ENCODE measurements around the gene PDHX.
A peak's percentile ranks its signal among the peaks of the same experiment; 100 is the strongest.
"Not testable (repeated sequence)": the region's sequence is repeated elsewhere in the genome, so short reads cannot be mapped to it uniquely, and the experiment has no call there.

Gene PDHX

GRCh38 chr11:34886609-34887008, 29.8 kb upstream of the PDHX start:
- TF ChIP-seq, protein P1, sequence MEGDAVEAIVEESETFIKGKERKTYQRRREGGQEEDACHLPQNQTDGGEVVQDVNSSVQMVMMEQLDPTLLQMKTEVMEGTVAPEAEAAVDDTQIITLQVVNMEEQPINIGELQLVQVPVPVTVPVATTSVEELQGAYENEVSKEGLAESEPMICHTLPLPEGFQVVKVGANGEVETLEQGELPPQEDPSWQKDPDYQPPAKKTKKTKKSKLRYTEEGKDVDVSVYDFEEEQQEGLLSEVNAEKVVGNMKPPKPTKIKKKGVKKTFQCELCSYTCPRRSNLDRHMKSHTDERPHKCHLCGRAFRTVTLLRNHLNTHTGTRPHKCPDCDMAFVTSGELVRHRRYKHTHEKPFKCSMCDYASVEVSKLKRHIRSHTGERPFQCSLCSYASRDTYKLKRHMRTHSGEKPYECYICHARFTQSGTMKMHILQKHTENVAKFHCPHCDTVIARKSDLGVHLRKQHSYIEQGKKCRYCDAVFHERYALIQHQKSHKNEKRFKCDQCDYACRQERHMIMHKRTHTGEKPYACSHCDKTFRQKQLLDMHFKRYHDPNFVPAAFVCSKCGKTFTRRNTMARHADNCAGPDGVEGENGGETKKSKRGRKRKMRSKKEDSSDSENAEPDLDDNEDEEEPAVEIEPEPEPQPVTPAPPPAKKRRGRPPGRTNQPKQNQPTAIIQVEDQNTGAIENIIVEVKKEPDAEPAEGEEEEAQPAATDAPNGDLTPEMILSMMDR (IDR thresholded peaks at IDR 0.05; ENCODE audit: insufficient read depth, low read depth, low read length, missing control alignments): no peak
- no peak for DNase-seq (ENCODE audit: low read depth)
- H3K4me3 ChIP-seq (ENCODE audit: low read depth, low read length): no peak overlapping the region

- no peak overlapping the region for H3K4me3 ChIP-seq (ENCODE audit: low read depth, low read length)
- TF ChIP-seq, protein P1 (IDR thresholded peaks at IDR 0.05; ENCODE audit: insufficient read depth, low read depth, low read length, missing control alignments): no peak
- no peak for DNase-seq (ENCODE audit: low read depth)
Observed at GRCh38 chr11:34887260-34887659, 29.2 kb upstream of the PDHX start.

DNA sequence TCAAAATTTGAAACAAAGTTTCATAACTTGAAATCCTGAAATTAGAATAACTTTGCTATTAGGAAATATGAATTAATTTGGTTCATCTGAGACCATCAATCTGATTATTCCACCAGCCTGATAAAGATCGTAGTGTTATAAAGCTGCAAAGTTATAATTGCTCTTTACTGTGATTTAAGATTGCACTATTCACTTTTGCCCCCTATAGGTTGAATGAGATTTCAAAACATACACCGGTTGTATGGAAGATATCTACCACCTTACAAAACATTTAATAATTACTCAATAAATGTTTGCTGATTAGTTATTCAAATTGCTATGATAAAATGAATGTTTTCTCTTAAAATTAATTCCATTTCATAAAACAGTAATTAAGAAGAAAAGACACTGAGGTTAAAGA, 26.3 kb upstream of the PDHX start:
- TF ChIP-seq, protein P1 (IDR thresholded peaks at IDR 0.05; ENCODE audit: insufficient read depth, low read depth, low read length, missing control alignments): no peak
- no peak for DNase-seq (ENCODE audit: low read depth)
- H3K4me3 ChIP-seq (ENCODE audit: low read depth, low read length): no peak overlapping the region

GRCh38 chr11:34890812-34891211, 25.6 kb upstream of the PDHX start:
- DNase-seq (ENCODE audit: low read depth): peak; percentile 21
- H3K4me3 ChIP-seq (ENCODE audit: low read depth, low read length): no peak overlapping the region
- TF ChIP-seq, protein P1 (IDR thresholded peaks at IDR 0.05; ENCODE audit: insufficient read depth, low read depth, low read length, missing control alignments): peak; percentile 28

DNA sequence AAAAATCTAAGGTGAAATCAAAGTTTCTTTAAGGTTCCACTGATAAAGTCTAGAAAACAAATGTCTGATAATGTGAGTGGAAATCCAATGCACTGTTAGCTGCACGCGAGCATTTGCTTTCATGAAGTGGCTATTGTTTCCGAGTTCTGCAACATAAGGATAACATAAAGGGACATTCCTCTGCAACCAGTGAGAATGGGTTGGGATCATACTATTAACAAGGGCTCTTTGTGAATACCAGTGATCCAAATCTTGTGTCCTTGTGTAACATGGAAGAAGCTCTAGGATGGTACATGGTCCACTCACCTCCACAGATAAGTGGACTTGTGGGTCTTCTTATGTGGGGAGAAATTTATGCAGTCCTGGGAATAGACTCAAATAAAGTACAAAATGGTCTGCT, 24.8 kb upstream of the PDHX start:
- DNase-seq (ENCODE audit: low read depth): no peak
- TF ChIP-seq, protein P1 (IDR thresholded peaks at IDR 0.05; ENCODE audit: insufficient read depth, low read depth, low read length, missing control alignments): no peak
- H3K4me3 ChIP-seq (ENCODE audit: low read depth, low read length): no peak overlapping the region

- TF ChIP-seq, protein P1 (IDR thresholded peaks at IDR 0.05; ENCODE audit: insufficient read depth, low read depth, low read length, missing control alignments): no peak
Observed at GRCh38 chr11:34893416-34893815, 23.0 kb upstream of the PDHX start.

DNA sequence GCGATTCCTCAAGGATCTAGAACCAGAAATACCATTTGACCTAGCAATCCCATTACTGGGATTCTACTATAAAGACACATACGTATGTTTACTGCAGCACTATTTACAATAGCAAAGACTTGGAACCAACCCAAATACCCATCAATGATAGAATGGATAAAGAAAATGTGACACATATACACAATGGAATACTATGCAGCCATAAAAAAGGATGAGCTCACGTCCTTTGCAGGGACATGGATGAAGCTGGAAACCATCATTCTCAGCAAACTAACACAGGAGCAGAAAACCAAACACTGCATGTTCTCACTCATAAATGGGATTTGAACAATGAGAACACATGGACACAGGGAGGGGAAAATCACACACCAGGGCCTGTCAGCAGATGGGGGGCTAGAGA, 20.2 kb upstream of the PDHX start:
- DNase-seq (ENCODE audit: low read depth); H3K4me3 ChIP-seq (ENCODE audit: low read depth, low read length): not testable (repeated sequence)

More at GRCh38 chr11:34893416-34893815, 23.0 kb upstream of the PDHX start:
- no peak overlapping the region for H3K4me3 ChIP-seq (ENCODE audit: low read depth, low read length)
- no peak for DNase-seq (ENCODE audit: low read depth)
